NT2/D1 (cell line): ENCODE results near the gene RCOR2.

ENCODE experiments used
- DNase-seq: peaks from one replicate; pipeline ENCODE4 v3.0.0-alpha.2; 2011; ENCODE audit warnings: low read depth, low spot score
- H3K27me3 ChIP-seq: 2 replicates; pipeline ENCODE4 v1.6.0; 2011; ENCODE audit warnings: mild to moderate bottlenecking; ENCODE audit not compliant: insufficient read length, insufficient read depth
- H3K36me3 ChIP-seq: 2 replicates; pipeline ENCODE4 v1.6.1; 2011; ENCODE audit warnings: mild to moderate bottlenecking, low read length, mixed read lengths; ENCODE audit not compliant: insufficient read depth, insufficient read length
- H3K4me1 ChIP-seq: 2 replicates; pipeline ENCODE4 v1.5.1; 2011; ENCODE audit not compliant: insufficient read depth, insufficient read length
- H3K4me3 ChIP-seq: 2 replicates; pipeline ENCODE4 v1.5.1; 2011; ENCODE audit warnings: low read depth; ENCODE audit not compliant: insufficient read length
- H3K9ac ChIP-seq: 2 replicates; pipeline ENCODE4 v1.6.0; 2011; ENCODE audit warnings: low read depth; ENCODE audit not compliant: insufficient read length
- H3K9me3 ChIP-seq: 2 replicates; pipeline ENCODE4 v1.5.1; 2011; ENCODE audit warnings: mild to moderate bottlenecking, low read length; ENCODE audit not compliant: insufficient read depth
- SUZ12 ChIP-seq: IDR thresholded peaks from 2 replicates; pipeline ENCODE4 v1.6.1; 2011; ENCODE audit not compliant: insufficient read length, insufficient read depth; ENCODE audit errors: extremely low read depth
- YY1 ChIP-seq: IDR thresholded peaks from 2 replicates; pipeline ENCODE4 v1.6.1; 2011; ENCODE audit not compliant: insufficient read length, insufficient read depth
- ZNF274 ChIP-seq: IDR thresholded peaks from 2 replicates; pipeline ENCODE4 v1.6.1; 2011; ENCODE audit warnings: mild to moderate bottlenecking, low read depth, low read length

Gene RCOR2

GRCh38 chr11:63937713-63938478 is 20.9 kb upstream of the RCOR2 start:
- peaks cover 6% of the 10 kb centered on the region for H3K4me1 ChIP-seq
- H3K36me3 ChIP-seq: peaks cover 18% of the 10 kb centered on the region
- TF ChIP-seq ZNF274: no peak
- no peak for DNase-seq
- no peaks in the 10 kb centered on the region for H3K9me3 ChIP-seq
- peak overlapping the region; percentile 79 for H3K9ac ChIP-seq
- H3K27me3 ChIP-seq: no peaks in the 10 kb centered on the region
- peak overlapping the region; percentile 54 for H3K4me3 ChIP-seq

GRCh38 chr11:63933459-63933858 is 16.5 kb upstream of the RCOR2 start:
- Histone ChIP-seq H3K4me3 (no peak overlapping the region), H3K9me3 (no peaks in the 10 kb centered on the region), H3K27me3 (no peaks in the 10 kb centered on the region), H3K9ac (no peak overlapping the region), H3K36me3 (no peaks in the 10 kb centered on the region), H3K4me1 (peaks cover 12% of the 10 kb centered on the region)
- TF ChIP-seq ZNF274 (no peak), SUZ12 (no peak)
- no peak for DNase-seq

- TF ChIP-seq SUZ12 (no peak), ZNF274 (no peak), YY1 (no peak)
- Histone ChIP-seq H3K27me3 (no peaks in the 10 kb centered on the region), H3K4me1 (peaks cover 12% of the 10 kb centered on the region), H3K9ac (peak overlapping the region; percentile 8), H3K4me3 (no peak overlapping the region), H3K9me3 (no peaks in the 10 kb centered on the region), H3K36me3 (no peaks in the 10 kb centered on the region)
- DNase-seq: no peak
These were observed 14.9 kb upstream of the RCOR2 start for GRCh38 chr11:63931876-63932275.

- Histone ChIP-seq H3K4me1 (peaks cover 12% of the 10 kb centered on the region), H3K9me3 (no peaks in the 10 kb centered on the region), H3K36me3 (no peaks in the 10 kb centered on the region), H3K4me3 (no peak overlapping the region), H3K9ac (no peak overlapping the region), H3K27me3 (no peaks in the 10 kb centered on the region)
- TF ChIP-seq ZNF274 (no peak), SUZ12 (no peak), YY1 (no peak)
- DNase-seq: no peak
These were observed 14.1 kb upstream of the RCOR2 start for GRCh38 chr11:63931045-63931444.

- Histone ChIP-seq H3K9ac (no peak overlapping the region), H3K36me3 (no peaks in the 10 kb centered on the region), H3K27me3 (no peaks in the 10 kb centered on the region), H3K4me3 (no peak overlapping the region), H3K9me3 (no peaks in the 10 kb centered on the region), H3K4me1 (peaks cover 12% of the 10 kb centered on the region)
- DNase-seq: no peak
- TF ChIP-seq YY1: no peak
- no peak for TF ChIP-seq ZNF274
- TF ChIP-seq SUZ12: no peak
These were observed 12.7 kb upstream of the RCOR2 start for GRCh38 chr11:63929616-63930015.

GRCh38 chr11:63923319-63923718 is 6.4 kb upstream of the RCOR2 start:
- H3K4me1 ChIP-seq: peaks cover 4% of the 10 kb centered on the region
- H3K9me3 ChIP-seq: no peaks in the 10 kb centered on the region
- H3K36me3 ChIP-seq: no peaks in the 10 kb centered on the region

GRCh38 chr11:63922673-63923192 is 5.8 kb upstream of the RCOR2 start:
- H3K4me3 ChIP-seq: no peak overlapping the region
- no peaks in the 10 kb centered on the region for H3K9me3 ChIP-seq
- no peak for DNase-seq
- peaks cover 4% of the 10 kb centered on the region for H3K4me1 ChIP-seq
- H3K9ac ChIP-seq: no peak overlapping the region
- peaks cover 4% of the 10 kb centered on the region for H3K27me3 ChIP-seq
- no peaks in the 10 kb centered on the region for H3K36me3 ChIP-seq
- TF ChIP-seq ZNF274: no peak
- no peak for TF ChIP-seq YY1
- no peak for TF ChIP-seq SUZ12

More at GRCh38 chr11:63923319-63923718, 6.4 kb upstream of the RCOR2 start:
- no peak for DNase-seq
- Histone ChIP-seq H3K9ac (no peak overlapping the region), H3K27me3 (peaks cover 4% of the 10 kb centered on the region), H3K4me3 (no peak overlapping the region)
- no peak for TF ChIP-seq YY1
